Panc1 (cell line): Measurements from ENCODE around the gene KIAA0408. TPM values are rescaled to one million over a fixed set of nuclear protein-coding genes. Genes with fewer than 3 reads are reported as not detected.

Experiments used
- ATAC-seq: fragments of 200-7000 bp; cut with Tn5 transposase; 2 replicates; pipeline ENCODE4 v1.9.1; 2020; ENCODE audit warnings: mild to moderate bottlenecking, moderate library complexity
- BruUV-seq: library from RNA; stranded (reverse); fragments of 400-500 nt; replicated peaks from 2 replicates; lab custom pipeline; 2021; lab: Mats Ljungman, UMichigan
- CTCF ChIA-PET: fragments of 300-600 bp; sonication (Branson Sonifier 250); formaldehyde crosslinking; loops from one replicate; lab custom pipeline; 2022; ENCODE audit warnings: antibody characterized with exemption; lab: Charles Lee
- POLR2A ChIA-PET: fragments of 300-600 bp; sonication (Branson Sonifier 250); formaldehyde crosslinking; loops from one replicate; lab custom pipeline; 2022; ENCODE audit warnings: antibody characterized with exemption; lab: Charles Lee
- DNase-seq: peaks from one replicate; pipeline ENCODE4 v3.0.0-alpha.2; 2010; ENCODE audit warnings: low read depth, low spot score
- H3K27ac ChIP-seq: 2 replicates; pipeline ENCODE4 v1.5.1; 2011; ENCODE audit warnings: mild to moderate bottlenecking, low read length, inconsistent platforms
- H3K27me3 ChIP-seq: fragments of 200-500 bp; sonication (Bioruptor generic); 2 replicates; pipeline ENCODE4 v1.6.0; 2014; ENCODE audit warnings: low read length, inconsistent platforms; ENCODE audit not compliant: control insufficient read depth, insufficient read depth
- H3K36me3 ChIP-seq: fragments of 200-500 bp; sonication (Bioruptor generic); 2 replicates; pipeline ENCODE4 v1.5.1; 2014; ENCODE audit warnings: inconsistent platforms, mild to moderate bottlenecking, low read length, moderate library complexity; ENCODE audit not compliant: control insufficient read depth, insufficient read depth
- H3K4me1 ChIP-seq: 2 replicates; pipeline ENCODE4 v1.5.1; 2011; ENCODE audit warnings: inconsistent platforms, mild to moderate bottlenecking, low read length, moderate library complexity; ENCODE audit not compliant: control insufficient read depth, insufficient read depth
- H3K4me3 ChIP-seq, 2 experiments: 2 replicates each; pipeline ENCODE4 v1.5.1; 2011 to 2012; ENCODE audit warnings: low read depth in 2 of 2, low read length in 2 of 2, mild to moderate bottlenecking in 2 of 2, inconsistent platforms in 1 of 2, moderate library complexity in 1 of 2
- H3K9me3 ChIP-seq: fragments of 200-500 bp; sonication (Bioruptor generic); 2 replicates; pipeline ENCODE4 v1.5.1; 2014; ENCODE audit warnings: low read depth, mild to moderate bottlenecking, inconsistent platforms, low read length, moderate library complexity; ENCODE audit not compliant: control insufficient read depth, insufficient read depth
- CTCF ChIP-seq: fragments of 450-650 bp; IDR thresholded peaks from 2 replicates; pipeline ENCODE4 v1.5.1; 2017; ENCODE audit warnings: mild to moderate bottlenecking
- POLR2AphosphoS5 ChIP-seq: IDR thresholded peaks from 2 replicates; pipeline ENCODE4 v1.6.1; 2012; ENCODE audit warnings: mild to moderate bottlenecking, low read depth, low read length, moderate library complexity
- SIN3A ChIP-seq: IDR thresholded peaks from 2 replicates; pipeline ENCODE4 v1.6.1; 2012; ENCODE audit warnings: low read depth, mild to moderate bottlenecking, low read length, moderate library complexity, borderline replicate concordance; ENCODE audit not compliant: insufficient read depth
- TCF7L2 ChIP-seq: IDR thresholded peaks from 2 replicates; pipeline ENCODE4 v1.6.1; 2011; ENCODE audit warnings: mild to moderate bottlenecking, low read depth, low read length, inconsistent platforms
- in situ Hi-C: cut with HindIII; loops from 2 replicates; pipeline ENCODE4 v1.10.0; 2016; ENCODE audit warnings: low sequenced_read_pairs, low pct_unique_long_range_greater_than_20kb
- intact Hi-C: fragments of 100-400 bp; cut with micrococcal nuclease; formaldehyde crosslinking; loops from one replicate; pipeline ENCODE4 v1.10.0; 2022; ENCODE audit not compliant: unreplicated experiment
- total RNA-seq: library from RNA; stranded (reverse); gene quantifications from one replicate; pipeline ENCODE4 v1.2.1, GENCODE V29; 2021; ENCODE audit not compliant: unreplicated experiment
- TF ChIP-seq, protein P1 (sequence below), 2 experiments: IDR thresholded peaks; 2 replicates each; pipeline ENCODE4 v1.6.1; 2011 to 2012; ENCODE audit warnings: low read depth in 2 of 2, control low read depth in 1 of 2, low read length in 1 of 2, mild to moderate bottlenecking in 1 of 2, moderate library complexity in 1 of 2; ENCODE audit not compliant: insufficient read depth in 1 of 2

Gene KIAA0408
- total RNA-seq, 1 experiment from 2014 or later, result 0.90 TPM

- ATAC-seq, result no peak
- intact Hi-C loops, result no loop called here
- no peak for DNase-seq
- in situ Hi-C loops, result no loop called here
- no TSS peak for BruUV-seq
- Histone ChIP-seq H3K27ac (no peak overlapping the region), H3K27me3 (no peaks in the 10 kb centered on the region), H3K4me1 (no peaks in the 10 kb centered on the region), H3K36me3 (no peaks in the 10 kb centered on the region), H3K4me3 (no peak overlapping the region), H3K9me3 (no peaks in the 10 kb centered on the region)
- CTCF ChIA-PET, result no interaction called here
- POLR2A ChIA-PET, result interaction anchor here (0.6 kb wide), 1 partner anchor 166 kb away, joined by 4 read pairs; no protein-coding TSS in a partner anchor
- TF ChIP-seq SIN3A (no peak), POLR2AphosphoS5 (no peak), CTCF (no peak), TCF7L2 (no peak)
- TF ChIP-seq, protein P1, sequence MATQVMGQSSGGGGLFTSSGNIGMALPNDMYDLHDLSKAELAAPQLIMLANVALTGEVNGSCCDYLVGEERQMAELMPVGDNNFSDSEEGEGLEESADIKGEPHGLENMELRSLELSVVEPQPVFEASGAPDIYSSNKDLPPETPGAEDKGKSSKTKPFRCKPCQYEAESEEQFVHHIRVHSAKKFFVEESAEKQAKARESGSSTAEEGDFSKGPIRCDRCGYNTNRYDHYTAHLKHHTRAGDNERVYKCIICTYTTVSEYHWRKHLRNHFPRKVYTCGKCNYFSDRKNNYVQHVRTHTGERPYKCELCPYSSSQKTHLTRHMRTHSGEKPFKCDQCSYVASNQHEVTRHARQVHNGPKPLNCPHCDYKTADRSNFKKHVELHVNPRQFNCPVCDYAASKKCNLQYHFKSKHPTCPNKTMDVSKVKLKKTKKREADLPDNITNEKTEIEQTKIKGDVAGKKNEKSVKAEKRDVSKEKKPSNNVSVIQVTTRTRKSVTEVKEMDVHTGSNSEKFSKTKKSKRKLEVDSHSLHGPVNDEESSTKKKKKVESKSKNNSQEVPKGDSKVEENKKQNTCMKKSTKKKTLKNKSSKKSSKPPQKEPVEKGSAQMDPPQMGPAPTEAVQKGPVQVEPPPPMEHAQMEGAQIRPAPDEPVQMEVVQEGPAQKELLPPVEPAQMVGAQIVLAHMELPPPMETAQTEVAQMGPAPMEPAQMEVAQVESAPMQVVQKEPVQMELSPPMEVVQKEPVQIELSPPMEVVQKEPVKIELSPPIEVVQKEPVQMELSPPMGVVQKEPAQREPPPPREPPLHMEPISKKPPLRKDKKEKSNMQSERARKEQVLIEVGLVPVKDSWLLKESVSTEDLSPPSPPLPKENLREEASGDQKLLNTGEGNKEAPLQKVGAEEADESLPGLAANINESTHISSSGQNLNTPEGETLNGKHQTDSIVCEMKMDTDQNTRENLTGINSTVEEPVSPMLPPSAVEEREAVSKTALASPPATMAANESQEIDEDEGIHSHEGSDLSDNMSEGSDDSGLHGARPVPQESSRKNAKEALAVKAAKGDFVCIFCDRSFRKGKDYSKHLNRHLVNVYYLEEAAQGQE (IDR thresholded peaks at IDR 0.05; ENCODE audit: insufficient read depth in 1 of 2, low read depth in 2 of 2, low read length in 1 of 2), result no peak
Observed at GRCh38 chr6:127496471-127496870, 37.3 kb upstream of the KIAA0408 start.

DNA sequence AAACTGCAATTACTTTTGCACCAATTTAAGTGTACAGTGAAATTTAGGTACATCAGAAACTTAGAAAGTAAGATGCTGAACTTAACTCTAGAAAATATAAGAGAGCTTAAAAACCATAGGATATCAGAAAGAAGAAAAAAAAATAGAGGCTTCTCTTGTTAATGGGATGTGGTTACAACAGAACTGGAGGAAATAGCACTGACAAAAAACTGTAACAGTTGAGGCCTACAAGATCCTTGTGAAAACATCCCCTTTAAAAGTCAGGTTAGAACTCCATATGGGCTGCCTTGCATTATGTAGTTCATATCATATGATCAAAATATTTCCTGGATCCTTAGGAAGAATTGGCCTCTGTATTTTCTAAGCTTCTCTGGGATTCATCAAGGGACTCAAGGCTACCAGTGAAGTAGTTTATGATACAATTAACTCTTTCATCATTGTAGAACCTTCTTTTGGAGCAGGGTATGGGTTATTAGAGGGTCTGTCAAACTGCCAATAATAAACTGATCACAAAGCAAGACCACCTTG, 35.1 kb upstream of the KIAA0408 start:
- CTCF ChIA-PET, result interaction anchor here (0.7 kb wide), 1 partner anchor 155 kb away, joined by 5 read pairs; no protein-coding TSS in a partner anchor
- BruUV-seq, result no TSS peak

More for the DNA sequence above, 35.1 kb upstream of the KIAA0408 start:
- POLR2A ChIA-PET, result no interaction called here
- no peak overlapping the region for H3K27ac ChIP-seq
- intact Hi-C loops (no loop called here), in situ Hi-C loops (no loop called here)
- TF ChIP-seq SIN3A, result no peak
- TF ChIP-seq, protein P1 (IDR thresholded peaks at IDR 0.05; ENCODE audit: insufficient read depth in 1 of 2, low read depth in 2 of 2, low read length in 1 of 2), result no peak
- TF ChIP-seq TCF7L2, result no peak
- no peak for TF ChIP-seq CTCF
- no peak for TF ChIP-seq POLR2AphosphoS5
- ATAC-seq, result no peak
- DNase-seq, result no peak
- no peaks in the 10 kb centered on the region for H3K36me3 ChIP-seq
- H3K4me1 ChIP-seq, result no peaks in the 10 kb centered on the region
- no peaks in the 10 kb centered on the region for H3K27me3 ChIP-seq
- H3K9me3 ChIP-seq, result no peaks in the 10 kb centered on the region
- H3K4me3 ChIP-seq, result no peak overlapping the region
